ENCODE measurements around the gene CD48. TPM values are rescaled to one million over a fixed set of nuclear protein-coding genes. Genes with fewer than 3 reads are reported as not detected.

CD48 gene
- total RNA-seq, 1 donor from 2014 or later, result 0.56 TPM

DNA sequence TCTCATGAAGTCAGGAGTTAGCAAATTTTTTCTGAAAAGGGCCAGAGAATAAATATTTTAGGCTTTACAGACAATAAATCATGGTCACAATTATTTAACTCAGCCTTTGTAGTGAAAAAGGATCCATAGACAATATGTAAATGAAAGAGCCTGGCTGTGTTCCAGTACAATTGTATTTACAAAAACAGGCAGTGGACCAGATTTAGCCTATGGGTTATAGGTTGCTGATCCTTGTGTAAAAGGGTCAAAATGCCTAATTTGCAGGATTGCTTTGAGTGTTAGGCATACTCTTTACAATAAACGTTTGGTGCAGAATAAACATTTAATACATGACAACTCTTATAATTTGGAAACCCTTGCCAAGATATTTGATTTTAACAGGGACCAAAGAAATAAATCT, 33.9 kb upstream of the CD48 start:
- no peak overlapping the region for H3K27ac Mint-ChIP-seq
- H3K36me3 Mint-ChIP-seq, result no peaks in the 10 kb centered on the region
- peaks cover 8% of the 10 kb centered on the region for H3K27me3 Mint-ChIP-seq (ENCODE audit: low read depth)
- peaks cover 9% of the 10 kb centered on the region for H3K4me1 Mint-ChIP-seq
- no peak for DNase-seq (ENCODE audit: low spot score in 2 of 2, unreplicated experiment in 2 of 2)
- TF ChIP-seq, protein P1, sequence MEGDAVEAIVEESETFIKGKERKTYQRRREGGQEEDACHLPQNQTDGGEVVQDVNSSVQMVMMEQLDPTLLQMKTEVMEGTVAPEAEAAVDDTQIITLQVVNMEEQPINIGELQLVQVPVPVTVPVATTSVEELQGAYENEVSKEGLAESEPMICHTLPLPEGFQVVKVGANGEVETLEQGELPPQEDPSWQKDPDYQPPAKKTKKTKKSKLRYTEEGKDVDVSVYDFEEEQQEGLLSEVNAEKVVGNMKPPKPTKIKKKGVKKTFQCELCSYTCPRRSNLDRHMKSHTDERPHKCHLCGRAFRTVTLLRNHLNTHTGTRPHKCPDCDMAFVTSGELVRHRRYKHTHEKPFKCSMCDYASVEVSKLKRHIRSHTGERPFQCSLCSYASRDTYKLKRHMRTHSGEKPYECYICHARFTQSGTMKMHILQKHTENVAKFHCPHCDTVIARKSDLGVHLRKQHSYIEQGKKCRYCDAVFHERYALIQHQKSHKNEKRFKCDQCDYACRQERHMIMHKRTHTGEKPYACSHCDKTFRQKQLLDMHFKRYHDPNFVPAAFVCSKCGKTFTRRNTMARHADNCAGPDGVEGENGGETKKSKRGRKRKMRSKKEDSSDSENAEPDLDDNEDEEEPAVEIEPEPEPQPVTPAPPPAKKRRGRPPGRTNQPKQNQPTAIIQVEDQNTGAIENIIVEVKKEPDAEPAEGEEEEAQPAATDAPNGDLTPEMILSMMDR (IDR thresholded peaks at IDR 0.05; ENCODE audit: unreplicated experiment), result no peak
- H3K4me3 Mint-ChIP-seq, result no peak overlapping the region
- H3K9me3 Mint-ChIP-seq, result no peaks in the 10 kb centered on the region

DNA sequence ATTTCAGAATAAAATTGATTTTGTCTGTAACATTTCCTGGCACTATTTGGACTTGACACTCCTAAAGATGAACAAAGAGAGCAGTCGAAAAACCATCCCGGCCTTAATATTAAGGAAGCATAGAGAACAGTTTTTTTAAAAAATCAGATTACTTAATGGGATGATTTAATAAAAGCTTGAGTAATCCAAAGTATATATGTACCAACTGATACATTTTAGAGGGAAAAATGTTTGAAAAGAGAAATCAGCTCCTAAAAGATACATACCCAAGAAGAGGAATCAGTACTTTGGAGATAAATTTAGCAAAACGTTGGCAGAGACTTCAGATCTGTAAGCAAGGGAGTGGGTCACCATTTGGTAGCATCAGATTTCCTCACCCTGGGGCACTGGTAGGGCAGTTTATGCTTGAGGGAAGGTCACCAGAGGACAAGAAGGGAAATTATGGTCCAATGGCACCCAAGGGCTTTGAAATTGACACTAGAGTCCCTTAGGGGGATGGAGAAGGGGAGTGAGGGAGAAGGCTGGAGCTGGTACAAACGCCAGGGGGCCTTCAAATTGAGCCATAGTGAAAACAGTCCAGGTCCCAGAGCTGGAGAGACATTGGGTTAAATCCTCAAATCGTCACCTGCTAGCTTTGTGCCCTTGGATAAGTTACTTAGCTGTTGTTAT, 33.4 kb upstream of the CD48 start:
- peaks cover 4% of the 10 kb centered on the region for H3K27me3 Mint-ChIP-seq (ENCODE audit: low read depth)
- no peaks in the 10 kb centered on the region for H3K36me3 Mint-ChIP-seq
- peaks cover 9% of the 10 kb centered on the region for H3K4me1 Mint-ChIP-seq
- H3K4me3 Mint-ChIP-seq, result no peak overlapping the region
- TF ChIP-seq, protein P1 (IDR thresholded peaks at IDR 0.05; ENCODE audit: unreplicated experiment), result no peak
- no peak for DNase-seq (ENCODE audit: low spot score in 2 of 2, unreplicated experiment in 2 of 2)
- no peak overlapping the region for H3K27ac Mint-ChIP-seq
- H3K9me3 Mint-ChIP-seq, result no peaks in the 10 kb centered on the region

DNA sequence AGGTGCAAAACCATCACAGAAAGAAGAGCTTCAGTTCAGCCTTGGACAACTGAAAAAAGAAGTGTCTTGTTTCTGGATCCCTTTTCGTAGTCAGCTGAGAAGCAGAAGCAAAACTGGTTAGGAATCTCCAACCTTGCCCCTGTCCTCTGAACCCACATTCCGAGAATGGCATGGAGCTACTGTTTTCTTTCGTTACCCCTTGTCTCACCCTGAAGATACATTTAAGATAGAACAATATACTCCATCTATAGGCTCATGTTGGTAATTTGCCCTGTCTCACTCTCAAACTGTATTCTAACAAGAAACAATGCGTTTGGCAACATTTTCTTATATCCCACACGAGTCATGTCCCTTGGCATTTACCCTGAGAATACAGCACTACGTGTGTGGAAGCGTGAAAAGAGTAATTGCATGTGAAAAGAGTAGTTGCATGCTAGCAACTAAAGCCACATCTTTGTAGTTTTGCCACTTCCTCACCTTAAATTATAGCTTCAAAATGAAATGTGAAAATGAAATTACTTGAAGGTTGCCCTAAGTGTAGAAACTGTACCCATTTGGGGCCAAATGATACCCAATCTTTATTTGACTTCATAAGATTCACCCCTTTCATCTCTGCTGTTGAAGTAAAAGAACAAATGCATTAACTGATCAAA, 32.7 kb upstream of the CD48 start:
- Mint-ChIP-seq H3K4me1 (peaks cover 9% of the 10 kb centered on the region), H3K27me3 (ENCODE audit: low read depth) (peaks cover 4% of the 10 kb centered on the region), H3K27ac (no peak overlapping the region), H3K9me3 (no peaks in the 10 kb centered on the region), H3K4me3 (no peak overlapping the region), H3K36me3 (no peaks in the 10 kb centered on the region)
- DNase-seq (ENCODE audit: low spot score in 2 of 2, unreplicated experiment in 2 of 2), result no peak
- TF ChIP-seq, protein P1 (IDR thresholded peaks at IDR 0.05; ENCODE audit: unreplicated experiment), result no peak

DNA sequence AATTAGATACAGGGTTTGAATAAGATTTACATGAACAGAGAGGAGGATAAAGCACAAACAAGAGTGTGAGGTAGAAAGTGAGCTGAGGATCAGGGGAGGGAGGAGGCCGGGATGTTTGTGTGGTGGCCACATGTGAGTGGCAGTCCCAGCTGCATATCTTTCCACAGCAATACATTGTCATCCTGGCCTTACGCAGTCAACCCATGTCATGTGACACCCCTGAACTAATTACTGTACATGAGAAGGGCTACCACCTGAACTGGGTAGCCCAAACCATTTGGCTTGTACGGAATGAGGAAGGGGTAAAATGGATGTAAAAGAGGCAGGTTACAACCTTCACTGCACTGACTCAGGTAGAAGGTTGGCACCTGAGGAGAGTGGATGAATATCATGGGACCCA, 31.6 kb upstream of the CD48 start:
- Mint-ChIP-seq H3K9me3 (no peaks in the 10 kb centered on the region), H3K4me1 (peaks cover 2% of the 10 kb centered on the region), H3K27ac (no peak overlapping the region), H3K27me3 (ENCODE audit: low read depth) (no peaks in the 10 kb centered on the region), H3K4me3 (no peak overlapping the region), H3K36me3 (no peaks in the 10 kb centered on the region)
- TF ChIP-seq, protein P1 (IDR thresholded peaks at IDR 0.05; ENCODE audit: unreplicated experiment), result no peak
- no peak for DNase-seq (ENCODE audit: low spot score in 2 of 2, unreplicated experiment in 2 of 2)

DNA sequence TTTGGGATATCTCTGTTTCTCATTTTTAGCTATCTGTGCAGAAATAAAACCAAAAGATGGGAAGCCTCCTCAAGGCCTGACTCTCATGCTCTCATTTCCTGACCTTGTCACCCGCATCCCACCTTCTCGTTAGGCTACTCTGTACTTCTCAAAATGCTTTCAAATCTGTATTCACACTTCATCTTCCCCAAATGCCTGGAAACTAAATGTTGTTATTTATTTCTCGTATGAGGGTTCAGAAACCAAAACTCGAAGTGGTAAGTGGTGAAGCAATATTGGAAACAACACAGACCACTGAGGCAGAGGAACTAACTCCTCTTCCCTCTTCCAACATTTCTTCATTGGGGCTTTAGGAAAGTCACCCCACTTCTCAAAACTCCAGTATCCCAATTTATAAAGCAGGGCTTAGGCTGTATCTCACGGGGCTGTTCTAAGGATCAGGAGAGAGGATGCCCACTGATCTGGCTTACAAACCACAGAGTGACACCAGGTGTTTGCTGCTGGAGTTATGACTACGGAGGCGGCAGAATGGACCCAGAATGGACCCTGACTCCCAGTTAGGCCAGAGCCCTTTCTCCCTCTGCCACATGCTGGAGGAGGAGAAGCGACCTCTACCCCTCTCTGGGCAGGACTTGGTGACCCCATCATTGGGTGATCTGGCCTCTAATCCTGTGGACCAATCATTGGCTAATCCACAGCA, 31.0 kb upstream of the CD48 start:
- Mint-ChIP-seq H3K9me3 (no peaks in the 10 kb centered on the region), H3K27me3 (ENCODE audit: low read depth) (no peaks in the 10 kb centered on the region), H3K36me3 (no peaks in the 10 kb centered on the region), H3K4me3 (no peak overlapping the region), H3K27ac (no peak overlapping the region), H3K4me1 (no peaks in the 10 kb centered on the region)
- TF ChIP-seq, protein P1 (IDR thresholded peaks at IDR 0.05; ENCODE audit: unreplicated experiment), result no peak
- no peak for DNase-seq (ENCODE audit: low spot score in 2 of 2, unreplicated experiment in 2 of 2)
